Upper lobe of left lung (tissue), 6 donors: ENCODE data around the gene ARHGEF17. TPM values are rescaled to one million over a fixed set of nuclear protein-coding genes. Genes with fewer than 3 reads are reported as not detected.

Source experiments
- ATAC-seq, 2 donors: fragments of 200-7000 bp; cut with Tn5 transposase; one replicate each; pipeline ENCODE4 v1.9.1; 2022; ENCODE audit warnings: mild to moderate bottlenecking in 2 of 2, moderate library complexity in 2 of 2; ENCODE audit not compliant: low FRiP score in 2 of 2
- DNase-seq, 2 donors: peaks; one replicate each; pipeline ENCODE4 v3.0.0-alpha.2; 2019 to 2020
- H3K27ac ChIP-seq, 4 donors: fragments of 200-600 bp; sonication (generic); one replicate each; pipeline ENCODE4 v1.5.1; 2016 to 2019
- H3K27me3 ChIP-seq, 4 donors: fragments of 200-600 bp; sonication (generic); one replicate each; pipeline ENCODE4 v1.5.1; 2017 to 2019
- H3K36me3 ChIP-seq, 4 donors: fragments of 200-600 bp; sonication (generic); one replicate each; pipeline ENCODE4 v1.5.1; 2016 to 2019
- H3K4me1 ChIP-seq, 4 donors: fragments of 200-600 bp; sonication (generic); one replicate each; pipeline ENCODE4 v1.5.1; 2018 to 2019
- H3K4me3 ChIP-seq, 4 donors: fragments of 200-600 bp; sonication (generic); one replicate each; pipeline ENCODE4 v1.5.1; 2017 to 2019; ENCODE audit warnings: mild to moderate bottlenecking in 2 of 4, moderate library complexity in 1 of 4
- H3K9me3 ChIP-seq, 4 donors: fragments of 200-600 bp; sonication (generic); one replicate each; pipeline ENCODE4 v1.5.1; 2018 to 2019
- EP300 ChIP-seq, 4 donors: sonication (generic); formaldehyde crosslinking; IDR thresholded peaks; one replicate each; pipeline ENCODE4 v1.5.1; 2017; ENCODE audit warnings: antibody characterized with exemption in 4 of 4, control low read depth in 2 of 4
- POLR2A ChIP-seq, 4 donors: fragments of 450-650 bp; IDR thresholded peaks; one replicate each; pipeline ENCODE4 v1.5.1; 2016 to 2017; ENCODE audit warnings: antibody characterized with exemption in 4 of 4, mild to moderate bottlenecking in 2 of 4
- POLR2AphosphoS5 ChIP-seq, 2 donors: sonication (generic); formaldehyde crosslinking; IDR thresholded peaks; one replicate each; pipeline ENCODE4 v1.5.1; 2017; ENCODE audit warnings: antibody characterized with exemption in 2 of 2
- WGBS, 2 donors: methylation state at CpG; one replicate each; pipeline ENCODE4 v1.1.5; 2017 to 2018; 5-methylcytosine and 5-hydroxymethylcytosine counted together
- total RNA-seq, 6 donors: library from RNA; depleted of rRNA in 4 of 6; stranded (reverse); fragments of >200 nt in 4 of 6; gene quantifications; one replicate each; pipeline versions ENCODE4 v1.1.0 to v1.2.1, GENCODE V29; 2016 to 2021
- TF ChIP-seq, protein P1 (sequence below), 6 experiments: fragments of 450-650 bp in 4 of 6; fragments of 200-600 bp in 2 of 6; sonication (generic) in 2 of 6; IDR thresholded peaks; one replicate each; pipeline ENCODE4 v1.5.1; 2016 to 2019; ENCODE audit warnings: antibody characterized with exemption in 6 of 6
- donor health status: DM: no; HTN: no; CAD: no; lungs with moderate emphysema.
- donor health status: DM: no; HTN: yes; CAD: no; lungs with severe emphysema.

Gene ARHGEF17, protein sequence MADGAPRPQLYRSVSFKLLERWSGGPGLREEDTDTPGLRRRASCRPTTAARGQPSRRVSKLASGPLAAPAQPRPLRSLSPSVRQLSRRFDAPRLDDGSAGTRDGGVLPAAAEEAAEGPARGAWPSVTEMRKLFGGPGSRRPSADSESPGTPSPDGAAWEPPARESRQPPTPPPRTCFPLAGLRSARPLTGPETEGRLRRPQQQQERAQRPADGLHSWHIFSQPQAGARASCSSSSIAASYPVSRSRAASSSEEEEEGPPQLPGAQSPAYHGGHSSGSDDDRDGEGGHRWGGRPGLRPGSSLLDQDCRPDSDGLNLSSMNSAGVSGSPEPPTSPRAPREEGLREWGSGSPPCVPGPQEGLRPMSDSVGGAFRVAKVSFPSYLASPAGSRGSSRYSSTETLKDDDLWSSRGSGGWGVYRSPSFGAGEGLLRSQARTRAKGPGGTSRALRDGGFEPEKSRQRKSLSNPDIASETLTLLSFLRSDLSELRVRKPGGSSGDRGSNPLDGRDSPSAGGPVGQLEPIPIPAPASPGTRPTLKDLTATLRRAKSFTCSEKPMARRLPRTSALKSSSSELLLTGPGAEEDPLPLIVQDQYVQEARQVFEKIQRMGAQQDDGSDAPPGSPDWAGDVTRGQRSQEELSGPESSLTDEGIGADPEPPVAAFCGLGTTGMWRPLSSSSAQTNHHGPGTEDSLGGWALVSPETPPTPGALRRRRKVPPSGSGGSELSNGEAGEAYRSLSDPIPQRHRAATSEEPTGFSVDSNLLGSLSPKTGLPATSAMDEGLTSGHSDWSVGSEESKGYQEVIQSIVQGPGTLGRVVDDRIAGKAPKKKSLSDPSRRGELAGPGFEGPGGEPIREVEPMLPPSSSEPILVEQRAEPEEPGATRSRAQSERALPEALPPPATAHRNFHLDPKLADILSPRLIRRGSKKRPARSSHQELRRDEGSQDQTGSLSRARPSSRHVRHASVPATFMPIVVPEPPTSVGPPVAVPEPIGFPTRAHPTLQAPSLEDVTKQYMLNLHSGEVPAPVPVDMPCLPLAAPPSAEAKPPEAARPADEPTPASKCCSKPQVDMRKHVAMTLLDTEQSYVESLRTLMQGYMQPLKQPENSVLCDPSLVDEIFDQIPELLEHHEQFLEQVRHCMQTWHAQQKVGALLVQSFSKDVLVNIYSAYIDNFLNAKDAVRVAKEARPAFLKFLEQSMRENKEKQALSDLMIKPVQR (N-terminal part only)
- 100 to 1,000 TPM in 2 of 6 donors, 10 to 100 TPM in 4; 48.1 to 140 (median 65.1) TPM for total RNA-seq

- Histone ChIP-seq H3K27ac (peak within 1 kb of the TSS; percentile 91 to 99 (median 96)), H3K4me3 (peak within 1 kb of the TSS; percentile 63 to 69 (median 68)), H3K36me3 (peaks cover 0 to 5% (median 0%) of the 10 kb centered on the region in 4 donors), H3K4me1 (peaks cover 31 to 64% (median 50%) of the 10 kb centered on the region in 4 donors), H3K9me3 (no peaks in the 10 kb centered on the region), H3K27me3 (no peaks in the 10 kb centered on the region)
- TF ChIP-seq POLR2A (IDR thresholded peaks at IDR 0.05) (peak in 2 of 4 donors; percentile 23 to 72), POLR2AphosphoS5 (IDR thresholded peaks at IDR 0.05) (peak in 1 of 2 donors; percentile 76), EP300 (IDR thresholded peaks at IDR 0.05) (no peak)
- TF ChIP-seq, protein P1, sequence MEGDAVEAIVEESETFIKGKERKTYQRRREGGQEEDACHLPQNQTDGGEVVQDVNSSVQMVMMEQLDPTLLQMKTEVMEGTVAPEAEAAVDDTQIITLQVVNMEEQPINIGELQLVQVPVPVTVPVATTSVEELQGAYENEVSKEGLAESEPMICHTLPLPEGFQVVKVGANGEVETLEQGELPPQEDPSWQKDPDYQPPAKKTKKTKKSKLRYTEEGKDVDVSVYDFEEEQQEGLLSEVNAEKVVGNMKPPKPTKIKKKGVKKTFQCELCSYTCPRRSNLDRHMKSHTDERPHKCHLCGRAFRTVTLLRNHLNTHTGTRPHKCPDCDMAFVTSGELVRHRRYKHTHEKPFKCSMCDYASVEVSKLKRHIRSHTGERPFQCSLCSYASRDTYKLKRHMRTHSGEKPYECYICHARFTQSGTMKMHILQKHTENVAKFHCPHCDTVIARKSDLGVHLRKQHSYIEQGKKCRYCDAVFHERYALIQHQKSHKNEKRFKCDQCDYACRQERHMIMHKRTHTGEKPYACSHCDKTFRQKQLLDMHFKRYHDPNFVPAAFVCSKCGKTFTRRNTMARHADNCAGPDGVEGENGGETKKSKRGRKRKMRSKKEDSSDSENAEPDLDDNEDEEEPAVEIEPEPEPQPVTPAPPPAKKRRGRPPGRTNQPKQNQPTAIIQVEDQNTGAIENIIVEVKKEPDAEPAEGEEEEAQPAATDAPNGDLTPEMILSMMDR (IDR thresholded peaks at IDR 0.05) = peak in 1 of 6 experiments; percentile 6
- WGBS, 2 donors = 0% methylated on average over 4 to 41 of the region's 105 CpGs
- peak; percentile 67 to 77 for ATAC-seq
- peak; percentile 80 to 94 for DNase-seq
Measured at GRCh38 chr11:73308003-73308960, at the start of gene ARHGEF17. Gene ARHGEF17 (plus strand): TSS chr11:73308276. CDS start chr11:73308639, 363 bp downstream.

GRCh38 chr11:73259406-73260126 is 48.5 kb upstream of the ARHGEF17 start:
- H3K27ac ChIP-seq = no peak overlapping the region
- TF ChIP-seq POLR2AphosphoS5 (IDR thresholded peaks at IDR 0.05) (no peak), POLR2A (IDR thresholded peaks at IDR 0.05) (no peak), EP300 (IDR thresholded peaks at IDR 0.05) (no peak)
- TF ChIP-seq, protein P1 (IDR thresholded peaks at IDR 0.05) = no peak
- H3K27me3 ChIP-seq = peaks cover 0 to 8% (median 3%) of the 10 kb centered on the region in 4 donors
- 94 to 98% methylated on average over 3 of the region's 3 CpGs for WGBS, 2 donors
- no peaks in the 10 kb centered on the region for H3K9me3 ChIP-seq
- H3K4me3 ChIP-seq = no peak overlapping the region
- DNase-seq = no peak
- ATAC-seq = no peak
- no peaks in the 10 kb centered on the region for H3K36me3 ChIP-seq
- H3K4me1 ChIP-seq = peaks cover 8 to 21% (median 13%) of the 10 kb centered on the region in 4 donors

DNA sequence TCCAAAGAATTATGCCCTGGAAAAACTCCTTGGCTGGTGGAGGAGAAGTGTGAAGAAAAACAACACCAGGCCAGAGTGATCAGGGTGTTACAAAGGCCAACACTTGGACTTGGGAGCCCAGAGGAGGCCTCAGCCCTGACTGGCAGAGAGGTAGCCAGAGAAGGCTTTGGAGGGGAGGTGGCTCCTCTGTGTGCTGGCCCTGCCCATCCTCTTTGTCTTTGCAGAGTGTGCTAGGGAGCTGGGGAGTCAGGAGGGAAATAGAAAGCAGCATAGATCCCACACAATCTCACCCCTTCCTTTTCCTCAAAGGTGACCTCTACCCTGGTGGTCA is 48.0 kb upstream of the ARHGEF17 start:
- no peaks in the 10 kb centered on the region for H3K36me3 ChIP-seq
- H3K4me1 ChIP-seq = peaks cover 8 to 24% (median 15%) of the 10 kb centered on the region in 4 donors
- ATAC-seq = no peak
- DNase-seq = no peak
- H3K9me3 ChIP-seq = no peaks in the 10 kb centered on the region
- no peak overlapping the region for H3K27ac ChIP-seq
- peaks cover 0 to 13% (median 5%) of the 10 kb centered on the region in 4 donors for H3K27me3 ChIP-seq
- H3K4me3 ChIP-seq = no peak overlapping the region
- TF ChIP-seq POLR2AphosphoS5 (IDR thresholded peaks at IDR 0.05) (no peak), EP300 (IDR thresholded peaks at IDR 0.05) (no peak)

- no peak for DNase-seq
- no peak for ATAC-seq
- no peaks in the 10 kb centered on the region for H3K36me3 ChIP-seq
- WGBS, 2 donors = 56 to 72% methylated on average over 5 of the region's 5 CpGs
- H3K4me3 ChIP-seq = no peak overlapping the region
- H3K27me3 ChIP-seq = peaks cover 0 to 13% (median 5%) of the 10 kb centered on the region in 4 donors
- TF ChIP-seq POLR2AphosphoS5 (IDR thresholded peaks at IDR 0.05) (no peak), EP300 (IDR thresholded peaks at IDR 0.05) (no peak), POLR2A (IDR thresholded peaks at IDR 0.05) (no peak)
- TF ChIP-seq, protein P1 (IDR thresholded peaks at IDR 0.05) = no peak
- no peaks in the 10 kb centered on the region for H3K9me3 ChIP-seq
- peaks cover 6 to 18% (median 10%) of the 10 kb centered on the region in 4 donors for H3K4me1 ChIP-seq
- H3K27ac ChIP-seq = no peak overlapping the region
Measured at GRCh38 chr11:73262851-73263495, 45.1 kb upstream of the ARHGEF17 start.
